RWPE1 (cell line): Measurements from ENCODE around the gene LY6G5B.

Experiments used
- CTCF ChIA-PET: fragments of 350-600 bp; sonication (Branson Sonifier 250); formaldehyde crosslinking; extraction: SDS; loops from one replicate; lab custom pipeline; 2021; lab: Yijun Ruan, JAX
- POLR2A ChIA-PET: fragments of 400-600 bp; formaldehyde crosslinking; extraction: SDS; loops from one replicate; lab custom pipeline; 2020; ENCODE audit warnings: antibody characterized with exemption; ENCODE audit not compliant: low non-redundant PET; lab: Yijun Ruan, JAX
- DNase-seq: peaks from one replicate; pipeline ENCODE4 v3.0.0; 2012; ENCODE audit warnings: low spot score
- H3K27ac ChIP-seq: fragments of 450-650 bp; 2 replicates; pipeline ENCODE4 v1.5.1; 2017
- TF ChIP-seq, protein P1 (sequence below): fragments of 450-650 bp; conservative IDR thresholded peaks from 2 replicates; pipeline ENCODE4 v1.5.1; 2017; ENCODE audit warnings: low read depth, mild to moderate bottlenecking

Gene LY6G5B

DNA sequence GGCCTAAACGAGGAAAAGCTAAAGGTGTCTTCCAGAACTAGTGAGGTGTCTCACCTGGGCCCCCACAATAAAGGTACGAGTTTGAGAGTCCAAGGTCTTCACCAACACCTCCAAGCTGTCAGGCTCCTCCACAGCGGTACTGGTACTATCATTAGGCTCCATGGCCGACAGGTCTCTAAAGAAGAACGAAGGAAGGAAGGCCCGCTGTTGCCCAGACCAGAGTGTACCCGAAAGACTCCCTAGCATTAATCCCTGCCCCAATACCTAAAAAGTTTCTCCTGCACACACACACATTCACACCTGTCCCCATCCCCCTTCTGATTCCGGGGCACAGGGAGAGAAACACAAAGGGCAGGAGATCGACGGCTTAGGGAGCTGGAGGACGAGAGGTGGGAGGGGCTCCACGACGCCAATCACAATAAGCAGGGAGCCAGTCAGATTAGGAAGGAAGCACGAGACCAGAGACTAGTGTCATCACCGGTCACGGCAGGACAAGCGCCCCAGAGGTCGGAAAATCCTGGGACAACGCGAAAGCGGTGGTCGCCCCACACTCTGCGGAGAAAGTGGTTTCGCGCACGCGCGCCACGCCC is 18.1 kb upstream of the LY6G5B start:
- peak overlapping the region; percentile 96 for H3K27ac ChIP-seq
- POLR2A ChIA-PET: interaction anchor here (0.6 to 1.6 kb wide), 6 partner anchors 12 to 61 kb away, joined by 3 to 11 read pairs (median 4); partner anchors contain the start of gene GPANK1
- TF ChIP-seq, protein P1, sequence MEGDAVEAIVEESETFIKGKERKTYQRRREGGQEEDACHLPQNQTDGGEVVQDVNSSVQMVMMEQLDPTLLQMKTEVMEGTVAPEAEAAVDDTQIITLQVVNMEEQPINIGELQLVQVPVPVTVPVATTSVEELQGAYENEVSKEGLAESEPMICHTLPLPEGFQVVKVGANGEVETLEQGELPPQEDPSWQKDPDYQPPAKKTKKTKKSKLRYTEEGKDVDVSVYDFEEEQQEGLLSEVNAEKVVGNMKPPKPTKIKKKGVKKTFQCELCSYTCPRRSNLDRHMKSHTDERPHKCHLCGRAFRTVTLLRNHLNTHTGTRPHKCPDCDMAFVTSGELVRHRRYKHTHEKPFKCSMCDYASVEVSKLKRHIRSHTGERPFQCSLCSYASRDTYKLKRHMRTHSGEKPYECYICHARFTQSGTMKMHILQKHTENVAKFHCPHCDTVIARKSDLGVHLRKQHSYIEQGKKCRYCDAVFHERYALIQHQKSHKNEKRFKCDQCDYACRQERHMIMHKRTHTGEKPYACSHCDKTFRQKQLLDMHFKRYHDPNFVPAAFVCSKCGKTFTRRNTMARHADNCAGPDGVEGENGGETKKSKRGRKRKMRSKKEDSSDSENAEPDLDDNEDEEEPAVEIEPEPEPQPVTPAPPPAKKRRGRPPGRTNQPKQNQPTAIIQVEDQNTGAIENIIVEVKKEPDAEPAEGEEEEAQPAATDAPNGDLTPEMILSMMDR: no peak
- CTCF ChIA-PET: interaction anchor here (0.7 to 1.0 kb wide), 4 partner anchors 9 to 319 kb away, joined by 3 to 4 read pairs (median 4); partner anchors contain the start of genes C6orf47 and LY6G5C
- peak; percentile 82 for DNase-seq

DNA sequence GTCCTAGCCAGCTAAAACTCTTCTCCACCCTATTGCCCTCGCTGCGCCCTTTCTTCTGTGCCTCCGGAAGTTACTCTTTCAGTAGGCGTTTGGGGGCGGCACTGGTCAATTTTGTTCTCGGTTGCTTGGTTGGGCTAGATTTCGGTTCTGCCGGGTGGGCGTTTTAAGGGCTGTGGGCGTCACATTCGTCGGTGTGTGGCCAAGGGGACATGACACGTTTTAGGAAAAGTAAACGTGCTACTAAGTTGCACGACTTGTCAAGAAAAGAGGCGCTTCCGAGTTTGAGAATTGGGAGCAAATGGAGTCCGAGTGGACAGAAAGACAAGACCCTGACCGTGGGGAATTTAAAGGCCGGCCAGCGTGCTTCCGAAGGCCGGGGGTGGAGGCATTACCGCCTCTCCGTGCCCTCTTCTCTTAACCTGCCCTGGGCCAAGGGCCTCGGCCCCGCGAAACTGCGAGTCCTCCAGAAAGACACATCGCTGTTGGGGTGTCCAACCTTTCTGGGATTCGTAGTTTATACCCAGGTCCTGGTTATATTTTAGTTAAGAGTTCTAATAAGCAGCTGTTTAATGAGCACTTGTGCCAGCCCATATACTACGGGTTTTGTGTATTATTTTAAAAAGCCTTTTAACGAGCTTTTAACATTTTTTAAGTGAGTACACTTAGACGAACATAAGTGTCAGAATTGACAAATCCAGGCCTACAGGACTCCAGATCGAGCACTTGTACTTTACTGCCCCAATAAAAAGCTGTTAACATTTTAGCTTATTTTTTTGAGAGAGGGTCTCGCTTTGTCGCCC is 16.7 kb upstream of the LY6G5B start:
- DNase-seq: peak; percentile 78
- POLR2A ChIA-PET: interaction anchor here (0.7 to 1.6 kb wide), 5 partner anchors 12 to 85 kb away, joined by 3 to 7 read pairs (median 4); partner anchors contain the start of gene GPANK1
- TF ChIP-seq, protein P1: no peak
- CTCF ChIA-PET: interaction anchor here (0.6 to 1.4 kb wide), 4 partner anchors 63 to 237 kb away, joined by 3 to 4 read pairs (median 4); partner anchors contain the start of gene ATP6V1G2
- H3K27ac ChIP-seq: peak overlapping the region; percentile 96

DNA sequence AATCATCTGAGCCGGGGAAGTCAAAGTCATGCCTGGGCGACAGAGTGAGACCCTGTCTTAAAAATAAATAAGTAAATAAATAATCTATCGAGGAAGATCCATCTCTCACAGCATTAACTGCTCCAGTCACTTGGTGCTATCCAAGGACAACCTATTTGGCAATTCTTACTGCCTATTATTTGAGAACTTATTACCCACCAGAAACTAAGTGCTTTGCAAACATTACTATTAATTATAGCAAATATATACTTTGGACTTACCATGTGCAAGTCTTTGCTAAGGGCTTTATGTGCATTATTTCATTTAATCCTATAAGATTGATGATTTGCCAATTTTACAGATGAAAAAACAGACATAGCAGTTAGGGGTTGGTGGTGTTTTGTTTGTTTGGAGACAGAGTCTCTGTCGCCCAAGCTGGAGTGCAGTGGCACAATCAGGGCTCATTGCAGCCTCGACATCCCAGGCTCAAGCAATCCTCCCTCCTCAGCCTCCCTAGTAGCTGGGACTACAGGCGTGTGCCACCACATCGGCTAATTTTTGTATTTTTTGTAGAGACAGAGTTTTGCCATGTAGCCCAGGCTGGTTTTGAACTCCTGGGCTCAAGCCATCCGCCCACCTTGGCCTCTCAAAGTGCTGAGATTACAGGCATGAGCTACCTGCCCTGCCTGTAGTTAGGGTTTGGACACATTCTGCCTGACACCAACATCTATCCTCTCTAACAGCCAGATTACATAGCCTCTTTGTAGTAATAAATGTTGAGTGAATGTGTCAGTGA is 15.0 kb upstream of the LY6G5B start:
- TF ChIP-seq, protein P1: no peak
- H3K27ac ChIP-seq: peak overlapping the region; percentile 22
- CTCF ChIA-PET: no interaction called here
- POLR2A ChIA-PET: no interaction called here
- DNase-seq: no peak

DNA sequence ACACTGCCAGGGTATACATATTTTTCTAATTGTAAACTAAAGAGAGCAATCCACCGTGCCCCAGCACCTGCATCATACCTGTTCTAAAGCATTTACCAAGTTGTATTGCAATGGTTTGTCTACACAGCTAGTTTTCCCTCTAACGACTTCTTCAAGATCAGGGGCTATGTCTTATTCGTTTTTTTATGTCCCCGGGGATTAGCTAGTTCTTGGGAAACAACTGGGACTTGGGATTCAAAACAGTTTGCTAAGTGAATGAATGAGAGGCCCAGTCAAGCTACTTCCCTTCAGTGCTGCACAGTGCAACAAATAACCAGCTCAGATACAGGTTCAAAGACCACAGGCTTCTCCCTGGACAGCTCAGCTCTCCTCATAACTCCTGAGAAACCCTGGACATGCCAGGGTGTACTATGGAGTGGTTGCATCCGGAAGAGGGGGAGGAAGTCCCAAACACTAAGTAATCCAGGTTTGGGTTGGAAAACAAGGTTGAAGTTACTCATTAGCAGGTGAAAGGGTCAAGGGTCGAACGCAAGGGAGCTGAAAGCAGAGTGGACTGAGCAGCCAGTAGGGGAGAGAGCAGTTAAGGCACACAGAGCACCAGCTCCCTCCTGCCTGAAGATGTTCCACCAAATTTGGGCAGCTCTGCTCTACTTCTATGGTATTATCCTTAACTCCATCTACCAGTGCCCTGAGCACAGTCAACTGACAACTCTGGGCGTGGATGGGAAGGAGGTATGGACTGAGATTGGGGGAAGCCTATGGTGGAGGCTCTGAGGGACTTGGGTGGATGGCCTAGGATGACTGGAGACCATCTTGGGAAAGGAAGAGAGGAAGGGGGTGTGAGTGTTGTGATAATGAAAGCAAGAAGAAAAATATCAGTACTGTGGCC is 14.2 kb upstream of the LY6G5B start, which contains the start of gene APOM:
Gene APOM, plus strand, starts transcription at position 546 of the 889 bp plus-strand sequence. Its CDS starts 73 bp downstream, at position 619.
- ChIA-PET CTCF (interaction anchor here (0.7 kb wide), 1 partner anchor 448 kb away, joined by 3 read pairs; no protein-coding TSS in a partner anchor), POLR2A (no interaction called here)
- H3K27ac ChIP-seq: peak within 1 kb of the TSS; percentile 31
- DNase-seq: no peak
- TF ChIP-seq, protein P1: no peak

DNA sequence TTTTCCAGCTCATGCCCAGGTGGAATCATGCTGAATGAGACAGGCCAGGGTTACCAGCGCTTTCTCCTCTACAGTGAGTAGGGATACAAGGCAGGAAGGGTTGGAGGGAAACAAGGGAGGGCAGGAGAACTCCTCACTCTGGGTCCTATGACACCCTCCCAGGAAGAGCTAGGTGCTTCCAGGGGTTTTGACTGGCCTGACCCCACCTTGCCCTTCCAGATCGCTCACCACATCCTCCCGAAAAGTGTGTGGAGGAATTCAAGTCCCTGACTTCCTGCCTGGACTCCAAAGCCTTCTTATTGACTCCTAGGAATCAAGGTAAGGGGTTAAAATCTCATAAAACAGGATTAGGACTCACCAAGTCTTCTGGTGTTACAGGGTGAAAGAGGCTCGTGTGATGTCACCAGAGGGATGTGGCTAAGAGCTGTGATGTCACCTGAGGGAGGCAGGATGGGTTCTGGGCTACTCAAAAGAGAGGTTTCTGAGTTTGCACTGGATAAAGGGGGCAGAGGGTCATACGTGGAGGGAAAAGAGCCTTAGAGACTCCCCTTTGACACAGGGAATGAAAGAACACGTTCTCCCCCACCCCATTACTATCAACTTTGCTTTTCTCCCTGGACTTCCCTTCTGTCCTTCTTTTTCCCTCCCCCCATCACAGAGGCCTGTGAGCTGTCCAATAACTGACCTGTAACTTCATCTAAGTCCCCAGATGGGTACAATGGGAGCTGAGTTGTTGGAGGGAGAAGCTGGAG is 12.2 kb upstream of the LY6G5B start:
- no peak for DNase-seq
- ChIA-PET CTCF (interaction anchor here (0.6 to 1.0 kb wide), 3 partner anchors 13 to 409 kb away, joined by 3 to 5 read pairs (median 3); partner anchors contain the start of genes ATP6V1G2 and NFKBIL1), POLR2A (no interaction called here)
- TF ChIP-seq, protein P1: no peak
- peak overlapping the region; percentile 31 for H3K27ac ChIP-seq
